Subcutaneous adipose tissue (tissue), 4 donors: ENCODE data around the gene SMAP1. TPM values are rescaled to one million over a fixed set of nuclear protein-coding genes. Genes with fewer than 3 reads are reported as not detected.

Source experiments
- CTCF ChIP-seq: fragments of 450-650 bp; IDR thresholded peaks from one replicate; pipeline ENCODE4 v1.5.1; 2016; ENCODE audit warnings: low read depth, mild to moderate bottlenecking, control low read depth, antibody characterized with exemption, moderate library complexity
- total RNA-seq, 4 donors: library from RNA; depleted of rRNA; stranded (reverse); fragments of >200 nt; gene quantifications; one replicate each; pipeline ENCODE4 v1.1.0, GENCODE V29; 2016

Gene SMAP1
- total RNA-seq, 4 donors from 2014 or later = 28.8 to 38.8 (median 34.3) TPM

- TF ChIP-seq CTCF = no peak
Measured at GRCh38 chr6:70844301-70844700, 176.6 kb downstream of the SMAP1 start.

- no peak for TF ChIP-seq CTCF
Measured at GRCh38 chr6:70846207-70846835, 178.6 kb downstream of the SMAP1 start.

- TF ChIP-seq CTCF = no peak
Measured at GRCh38 chr6:70847106-70848084, 179.7 kb downstream of the SMAP1 start.

- TF ChIP-seq CTCF = no peak
Measured at GRCh38 chr6:70849348-70850069, 181.8 kb downstream of the SMAP1 start.

- TF ChIP-seq CTCF = no peak
Measured at GRCh38 chr6:70852667-70853246, 185.1 kb downstream of the SMAP1 start.

GRCh38 chr6:70857387-70858077 is 189.8 kb downstream of the SMAP1 start:
- no peak for TF ChIP-seq CTCF
